HG02610 (cell line): ENCODE results near the gene MGAT5.

Experiments
- ATAC-seq: cut with Tn5 transposase; IDR thresholded peaks from one replicate; pipeline ENCODE4 v1.9.1; 2021; ENCODE audit warnings: mild to moderate bottlenecking, moderate library complexity; ENCODE audit not compliant: unreplicated experiment

The MGAT5 gene

GRCh38 chr2:134252092-134252750, 1.7 kb upstream of the MGAT5 start:
- no peak for ATAC-seq

DNA sequence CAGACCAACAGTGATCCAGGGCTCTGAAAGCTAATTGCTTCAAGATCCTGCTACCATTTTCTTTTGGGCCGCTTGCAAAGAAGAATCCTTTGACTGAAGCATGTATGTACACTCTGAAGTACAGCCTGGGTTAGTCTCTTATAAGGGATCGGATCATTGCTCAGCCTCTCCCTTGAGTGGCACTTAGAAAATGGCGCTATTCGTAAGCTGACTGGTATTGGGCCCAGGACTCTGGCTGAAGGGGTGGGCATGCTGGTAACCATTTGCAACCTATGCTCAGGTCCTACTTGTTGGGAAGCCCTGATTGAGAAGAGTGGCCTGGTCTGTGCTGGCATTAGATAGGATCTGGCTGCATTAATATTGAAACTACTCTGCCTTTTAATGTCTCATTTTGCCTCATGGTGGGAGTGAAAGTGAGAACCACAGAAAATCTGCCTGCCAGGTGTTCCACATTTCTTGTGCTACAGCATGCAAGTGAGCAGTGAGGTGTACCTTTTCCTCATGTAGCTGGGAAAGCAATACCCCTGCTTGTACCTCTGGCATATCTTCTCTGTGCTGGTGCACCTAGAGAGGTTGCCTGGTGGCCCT, 661 bp upstream of the MGAT5 start:
- ATAC-seq, result peak; percentile 61

DNA sequence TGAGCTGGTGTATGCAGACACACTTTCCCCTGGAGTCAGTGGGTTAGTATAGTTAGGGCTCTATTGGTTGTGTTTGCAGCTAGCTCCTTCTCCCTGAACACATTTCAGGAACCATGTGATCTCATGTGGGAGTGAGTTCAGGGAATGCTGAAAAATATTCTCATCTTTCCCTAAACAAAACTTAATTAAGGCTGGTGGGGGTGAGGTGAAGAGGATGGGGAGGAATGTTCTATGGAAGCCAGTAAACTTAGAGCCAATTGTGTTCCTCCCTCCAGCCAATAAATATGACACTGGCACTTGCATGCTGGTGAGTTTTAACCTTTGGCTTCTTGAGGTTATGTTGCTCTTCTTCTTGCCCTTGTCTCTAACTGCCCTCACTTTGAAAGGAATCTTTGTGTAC, 952 bp downstream of the MGAT5 start:
- ATAC-seq, result no peak

- ATAC-seq, result no peak
These were observed 3.1 kb downstream of the MGAT5 start for GRCh38 chr2:134256956-134257355.

DNA sequence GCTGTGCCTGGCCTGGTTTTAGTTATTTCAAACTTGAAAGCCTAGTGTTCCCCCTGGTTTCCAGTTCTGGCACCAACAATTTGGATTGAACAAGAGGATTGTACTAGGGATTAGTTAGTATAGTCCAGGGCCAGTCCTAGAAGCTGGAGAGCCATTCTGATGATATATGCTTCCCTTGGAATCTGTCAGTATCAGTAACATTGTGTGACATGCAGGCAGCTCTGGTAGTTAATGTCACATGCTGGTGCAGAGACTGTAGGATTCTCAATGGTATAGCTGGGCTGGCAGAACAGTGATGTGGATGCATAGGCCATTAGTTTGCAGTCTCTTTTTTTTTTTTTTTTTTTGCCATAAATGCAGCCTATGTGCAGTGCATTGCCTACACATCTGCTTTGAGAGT, 3.6 kb downstream of the MGAT5 start:
- ATAC-seq, result no peak

DNA sequence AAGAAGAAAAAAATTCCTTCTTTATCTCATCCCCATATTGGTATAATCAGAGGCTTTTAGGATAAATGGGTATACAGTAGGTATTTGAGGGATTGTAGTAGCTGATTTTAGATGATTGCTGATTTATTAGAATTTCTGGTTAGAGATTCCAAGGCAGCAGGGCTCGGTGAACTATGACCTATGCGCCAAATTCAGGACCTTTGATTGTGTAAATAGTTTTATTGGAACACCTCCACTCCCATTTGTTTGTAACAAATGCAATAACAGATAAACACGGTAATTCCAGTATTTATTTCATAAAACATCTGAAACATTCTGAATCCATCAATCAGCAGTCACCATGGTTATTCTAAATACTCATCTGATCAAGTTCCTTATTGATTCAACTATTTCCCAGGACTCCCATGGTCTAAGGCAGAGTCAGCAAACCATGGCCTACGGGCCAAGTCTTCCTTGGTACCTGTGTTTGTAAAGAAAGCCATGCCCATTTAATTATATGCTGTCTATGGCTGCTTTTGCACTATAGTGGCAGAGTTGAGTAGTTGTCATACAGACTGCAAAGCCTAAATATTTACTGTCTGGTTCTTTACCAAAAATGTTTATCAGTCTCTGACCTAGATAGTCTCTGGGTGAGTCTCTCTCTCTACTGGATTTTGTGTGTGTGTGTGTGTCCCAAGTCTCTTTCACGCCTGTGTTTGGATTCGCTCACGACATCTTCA, 4.3 kb downstream of the MGAT5 start:
- ATAC-seq, result no peak

DNA sequence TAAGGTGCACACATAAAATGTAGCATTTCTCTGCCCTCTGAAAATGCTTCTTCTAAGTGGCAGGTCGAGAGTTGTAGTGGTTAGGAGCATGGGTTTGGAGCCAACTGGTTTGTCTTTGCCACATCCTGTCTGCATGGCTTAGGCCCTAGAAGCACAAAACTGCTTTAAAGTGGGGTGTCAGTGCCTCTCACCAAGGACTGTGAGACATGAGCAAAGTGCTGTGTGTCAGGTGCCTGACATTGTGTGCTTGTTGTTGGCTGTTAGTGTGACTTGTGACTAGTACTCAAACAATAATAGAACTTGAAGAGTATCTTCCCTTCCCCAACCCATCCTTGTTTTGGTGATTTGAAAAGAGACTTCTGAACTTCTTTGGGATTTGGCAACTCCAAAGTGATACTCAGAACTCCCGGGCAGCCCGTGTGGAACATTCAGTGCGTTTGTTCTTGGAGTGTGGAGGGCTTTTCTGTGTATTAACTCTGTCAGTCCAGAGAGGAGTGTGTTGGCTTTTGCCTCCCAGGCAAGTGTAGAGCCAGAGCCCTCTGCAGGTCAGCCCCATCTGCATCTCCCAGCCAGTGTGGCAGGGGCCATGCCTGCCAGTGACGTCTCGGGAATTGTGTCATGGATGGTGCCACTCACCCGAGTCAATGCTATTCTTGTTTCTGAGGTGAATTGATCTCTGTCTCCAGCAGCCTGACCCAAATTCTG, 5.0 kb downstream of the MGAT5 start:
- ATAC-seq, result no peak

DNA sequence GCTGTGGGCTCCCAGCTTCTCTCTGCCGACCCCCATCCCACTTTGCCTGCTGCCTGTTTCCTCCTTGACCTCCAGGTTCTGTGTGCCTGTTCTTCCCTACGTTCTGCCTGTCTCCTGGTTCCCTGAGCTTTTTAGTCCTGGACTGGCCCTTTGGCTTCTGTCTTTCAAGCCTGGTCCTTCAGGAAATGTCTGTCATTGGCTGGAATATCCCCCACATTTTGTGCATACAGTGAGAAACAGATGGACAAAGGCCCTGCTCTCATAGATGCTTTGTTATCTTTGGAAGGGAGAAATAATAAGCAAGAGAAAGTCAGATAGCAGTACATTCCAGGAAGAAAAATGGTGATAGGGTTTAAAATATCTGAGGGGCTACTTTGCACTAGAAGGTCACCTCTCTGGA, 5.7 kb downstream of the MGAT5 start:
- ATAC-seq, result no peak

DNA sequence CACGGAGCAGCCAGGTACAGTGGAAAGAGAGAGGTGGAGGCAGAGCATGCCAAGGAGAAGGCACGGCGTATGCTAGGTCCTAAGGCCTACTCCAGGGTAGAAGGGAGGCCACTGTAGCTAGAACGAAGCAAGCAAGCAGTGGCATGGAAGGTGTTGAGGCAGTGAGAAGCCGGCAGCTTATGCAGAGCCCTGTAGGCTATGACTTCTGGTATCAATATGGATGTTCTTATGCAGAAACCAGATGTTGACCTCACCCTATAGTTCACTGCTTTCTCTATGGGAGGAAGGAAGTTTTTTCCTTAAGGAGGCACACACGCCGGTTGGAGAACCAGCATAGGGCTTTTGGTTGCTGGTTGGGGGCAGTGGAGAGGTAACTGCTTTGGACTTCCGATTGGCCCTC, 6.1 kb downstream of the MGAT5 start:
- no peak for ATAC-seq

DNA sequence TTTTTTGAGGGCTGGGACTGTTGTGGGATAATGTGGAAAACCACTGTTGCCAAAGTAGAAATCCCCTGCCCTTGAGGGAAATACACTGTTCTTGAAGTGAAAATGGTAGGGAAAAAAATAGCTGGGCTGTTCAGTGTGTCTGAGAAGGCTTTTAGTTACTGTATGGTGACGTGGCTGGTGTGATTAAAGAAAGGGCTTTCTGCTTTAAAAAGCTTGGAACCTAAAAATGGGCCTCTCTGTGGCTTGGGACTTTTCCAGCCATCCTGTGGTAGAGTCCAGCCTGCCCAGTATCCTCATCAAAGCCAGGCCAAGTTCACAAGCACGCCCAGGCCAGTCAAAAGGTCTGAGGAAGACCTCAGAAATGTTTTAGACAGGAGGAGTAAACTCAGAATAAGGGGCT, 6.8 kb downstream of the MGAT5 start:
- ATAC-seq, result no peak

DNA sequence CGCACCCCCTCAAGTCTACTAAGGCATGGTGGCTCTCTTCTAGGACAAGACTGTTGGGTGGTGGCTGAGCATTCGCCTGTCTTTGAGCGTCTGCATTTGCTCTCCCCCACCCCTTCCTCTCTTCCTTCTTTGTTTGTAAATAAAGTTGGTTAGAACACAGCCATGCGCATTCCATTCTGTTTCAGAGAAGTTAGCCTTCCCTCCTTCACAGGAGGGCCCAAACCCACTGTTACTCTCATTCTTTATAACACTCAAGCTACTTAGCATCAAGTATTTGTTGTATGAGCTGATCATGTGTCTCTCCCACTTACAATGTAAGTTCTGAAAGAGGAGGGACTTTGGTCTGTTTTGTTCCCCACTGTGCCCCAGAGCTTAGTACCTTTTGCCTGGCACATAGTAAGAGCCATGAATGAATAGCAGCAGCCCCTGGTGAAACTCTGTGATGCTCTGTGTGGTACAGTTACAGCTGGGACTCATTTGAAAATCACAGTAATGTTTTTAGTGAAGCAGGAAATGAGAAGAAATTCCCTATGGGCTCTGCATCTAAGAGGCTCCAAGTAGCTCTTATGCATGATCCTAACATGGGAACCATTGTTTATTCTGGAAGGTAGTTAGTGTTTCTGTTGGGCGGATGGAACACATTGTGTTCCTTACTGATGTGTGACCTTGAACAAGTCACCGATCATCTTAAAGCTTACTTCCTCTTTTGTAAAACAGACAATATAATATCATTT, 7.7 kb downstream of the MGAT5 start:
- ATAC-seq, result peak; percentile 71

- no peak for ATAC-seq
These were observed 8.8 kb downstream of the MGAT5 start for GRCh38 chr2:134262684-134263083.

DNA sequence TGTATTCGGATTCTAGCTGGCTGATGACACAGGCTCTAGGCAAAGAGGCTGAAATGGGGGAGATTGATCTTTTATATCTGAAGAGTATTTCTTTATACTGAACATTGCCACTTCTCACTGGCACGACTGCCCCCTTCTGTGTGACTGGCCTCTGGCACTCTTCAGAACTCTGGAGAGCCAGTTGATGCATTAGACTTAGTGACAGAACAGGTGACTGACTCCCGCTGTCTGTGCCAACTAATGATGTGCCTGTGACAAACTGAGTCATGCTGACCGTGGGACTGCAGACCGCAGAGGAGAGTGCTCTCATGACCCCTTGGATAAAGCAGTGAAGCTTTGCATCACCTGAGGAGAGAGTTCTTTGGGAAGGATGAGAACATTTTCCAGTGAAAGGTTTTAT, 14.4 kb downstream of the MGAT5 start:
- no peak for ATAC-seq

DNA sequence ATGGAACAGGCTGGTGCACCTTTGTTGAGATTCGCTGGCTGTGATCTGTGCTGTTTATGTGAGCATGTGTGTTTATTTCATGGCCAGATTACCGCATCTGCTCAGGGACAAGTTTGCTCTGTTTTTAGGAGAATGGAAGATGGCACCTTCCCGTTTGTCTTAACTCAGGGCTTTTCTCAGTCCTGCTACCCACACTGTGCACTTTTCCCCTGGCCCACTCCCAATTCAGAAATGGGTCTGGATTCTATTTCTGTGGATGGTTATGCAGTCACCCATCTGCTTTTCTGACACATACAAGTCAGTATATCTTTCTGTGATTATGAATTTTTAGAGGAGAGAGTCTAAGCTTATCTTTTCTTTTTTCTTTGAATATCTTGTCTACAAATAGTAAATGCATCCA, 15.4 kb downstream of the MGAT5 start:
- no peak for ATAC-seq

GRCh38 chr2:134269972-134270735, 16.3 kb downstream of the MGAT5 start:
- ATAC-seq, result no peak

DNA sequence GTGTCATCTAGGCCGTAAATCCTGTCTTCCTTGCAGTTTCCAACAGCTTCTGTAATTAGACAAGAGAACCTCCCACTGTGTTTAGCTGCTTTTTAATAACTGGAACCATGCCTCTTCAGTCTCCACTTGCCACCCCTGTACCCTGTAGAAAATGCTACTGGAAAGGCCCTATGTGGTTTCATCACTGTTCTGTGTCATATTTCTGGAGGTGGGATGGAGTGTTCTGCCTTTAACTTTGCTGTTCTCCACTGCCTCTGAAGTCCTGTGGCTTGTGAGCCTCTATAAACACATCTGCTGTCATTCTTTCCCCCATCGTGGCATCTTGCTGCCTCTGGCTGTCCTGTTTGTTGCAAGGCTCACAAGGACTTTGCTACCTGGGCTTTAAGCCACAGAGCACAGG, 17.9 kb downstream of the MGAT5 start:
- peak; percentile 39 for ATAC-seq

GRCh38 chr2:134272806-134273205, 18.9 kb downstream of the MGAT5 start:
- no peak for ATAC-seq

- ATAC-seq, result no peak
These were observed 19.5 kb downstream of the MGAT5 start for GRCh38 chr2:134273256-134273983.

- ATAC-seq, result no peak
These were observed 20.2 kb downstream of the MGAT5 start for GRCh38 chr2:134274121-134274520.
